Panc1 (cell line): ENCODE results near the gene FKBP9.
"Not testable (repeated sequence)": the region's sequence is repeated elsewhere in the genome, so short reads cannot be mapped to it uniquely, and the experiment has no call there.

Experiments used
- CTCF ChIP-seq: fragments of 450-650 bp; IDR thresholded peaks from 2 replicates; pipeline ENCODE4 v1.5.1; 2017; ENCODE audit warnings: mild to moderate bottlenecking
- REST ChIP-seq, 2 experiments: IDR thresholded peaks; 2 replicates each; pipeline ENCODE4 v1.6.1; 2011 to 2012; ENCODE audit warnings: low read depth in 2 of 2, control low read depth in 1 of 2, low read length in 1 of 2, mild to moderate bottlenecking in 1 of 2, moderate library complexity in 1 of 2; ENCODE audit not compliant: insufficient read depth in 1 of 2

GRCh38 chr7:32963880-32964301 lies 6.7 kb downstream of the FKBP9 start:
- TF ChIP-seq CTCF; REST (IDR thresholded peaks at IDR 0.05; ENCODE audit: insufficient read depth in 1 of 2, low read depth in 2 of 2, low read length in 1 of 2): not testable (repeated sequence)
